GM20000 (cell line): ENCODE results near the gene WWC1.

ENCODE experiments used
- DNase-seq: peaks from one replicate; pipeline ENCODE4 v3.0.0; 2012; ENCODE audit warnings: low spot score
- TF ChIP-seq, protein P1 (sequence below): IDR thresholded peaks from 2 replicates; pipeline ENCODE4 v1.5.1; 2012; ENCODE audit warnings: mild to moderate bottlenecking, control low read depth; ENCODE audit errors: extremely low read depth, missing control alignments

Gene WWC1

DNA sequence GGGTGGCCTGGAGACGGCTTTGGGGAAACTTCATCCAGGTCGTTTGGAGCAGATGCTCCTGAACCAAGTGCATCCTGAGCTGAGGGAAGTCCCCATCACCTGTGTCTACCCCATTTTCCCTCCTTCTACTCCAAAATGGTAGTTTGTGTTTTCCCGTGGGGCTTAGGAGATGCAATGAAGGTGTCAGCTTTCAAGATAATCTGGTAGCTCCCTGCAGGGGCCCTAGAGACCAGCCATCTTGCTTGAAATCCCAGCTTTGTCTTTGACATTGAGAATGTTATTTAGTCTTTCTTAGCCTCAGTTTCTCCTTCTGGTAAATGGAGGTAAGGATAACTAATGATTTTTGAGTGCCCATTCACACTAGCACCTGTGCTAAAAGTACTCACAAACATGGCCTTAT is 77.4 kb downstream of the WWC1 start:
- TF ChIP-seq, protein P1, sequence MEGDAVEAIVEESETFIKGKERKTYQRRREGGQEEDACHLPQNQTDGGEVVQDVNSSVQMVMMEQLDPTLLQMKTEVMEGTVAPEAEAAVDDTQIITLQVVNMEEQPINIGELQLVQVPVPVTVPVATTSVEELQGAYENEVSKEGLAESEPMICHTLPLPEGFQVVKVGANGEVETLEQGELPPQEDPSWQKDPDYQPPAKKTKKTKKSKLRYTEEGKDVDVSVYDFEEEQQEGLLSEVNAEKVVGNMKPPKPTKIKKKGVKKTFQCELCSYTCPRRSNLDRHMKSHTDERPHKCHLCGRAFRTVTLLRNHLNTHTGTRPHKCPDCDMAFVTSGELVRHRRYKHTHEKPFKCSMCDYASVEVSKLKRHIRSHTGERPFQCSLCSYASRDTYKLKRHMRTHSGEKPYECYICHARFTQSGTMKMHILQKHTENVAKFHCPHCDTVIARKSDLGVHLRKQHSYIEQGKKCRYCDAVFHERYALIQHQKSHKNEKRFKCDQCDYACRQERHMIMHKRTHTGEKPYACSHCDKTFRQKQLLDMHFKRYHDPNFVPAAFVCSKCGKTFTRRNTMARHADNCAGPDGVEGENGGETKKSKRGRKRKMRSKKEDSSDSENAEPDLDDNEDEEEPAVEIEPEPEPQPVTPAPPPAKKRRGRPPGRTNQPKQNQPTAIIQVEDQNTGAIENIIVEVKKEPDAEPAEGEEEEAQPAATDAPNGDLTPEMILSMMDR, result no peak
- no peak for DNase-seq

DNA sequence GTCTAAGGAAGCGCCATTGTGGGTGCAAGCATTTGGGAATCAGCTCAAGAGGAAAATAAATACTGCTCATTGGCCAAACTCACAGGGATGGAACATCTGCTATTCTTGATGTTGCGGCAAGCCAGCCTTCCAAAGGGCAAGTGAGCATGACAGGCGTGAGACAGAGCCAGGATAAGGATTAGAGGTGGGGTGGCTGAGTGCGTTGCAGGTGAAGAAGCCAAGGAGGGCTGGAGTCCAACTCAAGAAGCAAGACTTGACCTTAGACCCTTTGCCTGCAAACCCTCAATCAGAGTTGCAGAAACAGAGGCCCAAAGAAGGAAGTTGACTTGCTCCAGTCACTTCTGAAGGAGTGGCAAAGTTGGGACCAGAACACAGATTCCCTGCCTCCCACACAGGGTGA is 79.4 kb downstream of the WWC1 start:
- no peak for DNase-seq
- TF ChIP-seq, protein P1, result no peak

DNA sequence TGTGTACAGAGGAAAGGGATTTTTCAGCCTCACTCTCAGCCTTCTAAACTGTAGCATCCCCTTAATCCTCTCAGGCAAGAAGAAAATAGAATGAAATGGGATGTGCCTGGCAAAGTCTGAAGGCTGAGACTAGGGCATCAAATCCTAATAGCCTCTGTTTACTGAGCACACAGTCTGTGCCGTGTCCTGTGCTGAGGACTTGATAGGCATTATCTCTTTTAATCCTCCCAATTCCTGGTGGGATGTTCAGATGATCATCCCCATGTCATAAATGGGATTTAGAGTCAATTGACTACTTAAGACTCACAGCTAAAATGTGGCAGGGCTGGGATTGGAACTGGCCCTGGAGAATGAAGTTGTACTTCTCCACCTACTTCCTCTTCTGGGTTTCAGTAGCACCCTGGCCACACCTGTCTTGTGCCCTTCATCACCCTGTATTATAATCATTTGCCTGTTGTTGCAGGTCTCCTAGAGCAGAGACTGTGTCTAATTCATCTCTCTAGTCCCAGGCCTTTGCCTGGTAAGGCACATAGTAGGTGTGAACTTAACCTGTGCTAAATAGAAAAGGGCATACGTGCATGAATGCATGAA is 81.0 kb downstream of the WWC1 start:
- DNase-seq, result no peak
- TF ChIP-seq, protein P1, result no peak

DNA sequence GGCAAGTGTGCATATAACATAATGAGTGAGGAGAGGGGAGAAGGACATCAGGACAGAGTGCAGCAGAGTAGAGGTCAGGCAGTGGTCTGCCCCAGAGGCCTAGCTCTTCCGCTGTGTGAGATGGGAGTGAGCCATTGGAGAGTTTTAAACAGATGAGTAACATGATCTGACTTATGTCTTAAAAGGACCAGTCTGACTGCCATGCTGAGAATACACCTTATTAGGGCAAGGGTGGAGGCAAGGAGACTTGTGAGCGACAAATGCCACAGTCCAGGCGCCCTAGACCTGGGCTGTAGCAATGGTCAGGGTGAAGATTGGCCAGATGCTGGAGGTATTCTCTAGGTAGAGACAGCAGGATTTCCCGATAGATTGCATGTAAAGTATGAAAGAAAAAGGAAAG is 83.1 kb downstream of the WWC1 start:
- DNase-seq, result no peak
- TF ChIP-seq, protein P1, result no peak

DNA sequence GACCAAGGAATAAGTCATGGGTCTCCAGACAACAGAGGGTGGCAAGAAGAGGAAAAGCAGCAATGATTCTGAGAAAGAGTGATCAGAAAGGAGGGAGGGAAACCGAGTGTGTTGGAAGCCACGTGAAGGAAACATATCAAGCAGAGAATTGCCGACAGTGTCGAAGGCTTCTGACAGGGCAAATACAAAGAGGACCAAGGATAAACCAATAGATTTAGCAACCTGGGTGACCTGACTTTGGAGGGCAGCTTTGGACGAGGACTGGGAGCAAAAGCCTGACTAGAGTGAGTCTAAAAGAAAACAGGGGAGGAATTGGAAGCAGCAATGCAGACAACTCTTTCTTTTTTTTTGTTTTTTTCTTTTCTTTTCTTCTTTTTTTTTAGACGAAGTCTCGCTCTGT is 83.8 kb downstream of the WWC1 start:
- no peak for DNase-seq
- TF ChIP-seq, protein P1, result no peak

DNA sequence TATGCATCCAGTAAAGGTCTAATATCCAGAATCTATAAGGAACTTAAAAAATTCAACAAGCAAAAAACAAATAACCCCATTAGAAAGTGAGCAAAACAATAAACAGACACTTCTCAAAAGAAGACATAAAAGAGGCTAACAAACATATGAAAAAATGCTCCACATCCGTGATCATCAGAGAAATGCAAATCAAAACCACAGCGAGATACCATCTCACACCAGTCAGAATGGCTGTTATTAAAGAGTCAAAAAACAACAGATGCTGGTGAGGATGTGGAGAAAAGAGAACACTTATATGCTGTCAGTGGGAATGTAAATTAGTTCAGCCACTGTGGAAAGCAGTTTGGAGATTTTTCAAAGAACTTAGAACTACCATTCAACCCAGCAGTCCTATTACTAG is 86.1 kb downstream of the WWC1 start:
- TF ChIP-seq, protein P1, result no peak
- DNase-seq, result no peak

DNA sequence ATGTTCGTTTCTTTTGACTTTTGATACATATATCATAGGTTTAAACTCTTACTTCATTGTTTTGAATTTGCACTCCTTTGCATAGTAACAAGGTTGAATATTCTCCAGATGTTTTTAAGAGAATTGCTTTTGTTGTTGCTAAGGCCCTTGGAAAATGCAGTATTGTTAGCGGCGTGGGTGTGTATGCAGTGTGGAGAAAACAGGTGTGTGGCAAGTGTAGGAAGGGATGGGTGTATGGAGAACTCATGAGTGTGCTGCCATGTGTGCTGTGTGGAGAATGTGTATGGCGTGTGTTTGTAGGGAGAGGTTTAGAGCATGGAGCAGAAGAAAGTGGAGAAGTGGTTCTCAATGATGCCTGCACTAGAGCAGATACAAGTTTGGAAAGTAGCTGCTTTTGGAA is 87.3 kb downstream of the WWC1 start:
- TF ChIP-seq, protein P1, result no peak

DNA sequence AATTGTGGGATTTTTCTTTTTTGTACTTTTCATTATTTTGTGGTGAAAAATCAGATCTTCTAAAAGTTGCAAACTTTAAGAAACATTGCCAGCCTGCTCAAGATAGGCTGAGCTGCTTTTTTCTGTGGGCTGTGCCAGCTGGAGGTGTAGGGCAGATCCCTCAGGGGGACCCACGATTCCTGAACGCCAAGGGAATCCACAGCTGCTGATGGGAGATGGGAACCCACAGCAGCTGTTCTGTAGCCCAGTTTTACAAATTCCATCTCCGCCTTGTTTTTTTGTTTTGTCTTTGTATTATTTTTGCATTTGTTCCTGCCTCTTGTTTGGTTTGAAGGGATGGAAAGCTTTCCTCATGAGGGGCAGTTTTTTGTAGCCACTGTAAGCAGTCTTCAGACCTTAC is 91.0 kb downstream of the WWC1 start:
- no peak for DNase-seq
- TF ChIP-seq, protein P1, result no peak

More for the DNA sequence above, 87.3 kb downstream of the WWC1 start:
- DNase-seq, result no peak
